H1 (cell line): ENCODE results near the gene LSM4. TPM values are rescaled to one million over a fixed set of nuclear protein-coding genes. Genes with fewer than 3 reads are reported as not detected.

Source experiments
- CTCF ChIA-PET: fragments of 300-600 bp; sonication (Branson Sonifier 250); formaldehyde crosslinking; loops from one replicate; lab custom pipeline; 2021; ENCODE audit not compliant: partially characterized antibody; lab: Charles Lee
- POLR2A ChIA-PET: fragments of 300-600 bp; sonication (Branson Sonifier 250); formaldehyde crosslinking; loops from one replicate; lab custom pipeline; 2021; ENCODE audit warnings: inconsistent platforms; ENCODE audit not compliant: partially characterized antibody; lab: Charles Lee
- DNase-seq, 2 experiments: peaks; one replicate each; pipeline versions ENCODE4 v3.0.0 to v3.0.0-alpha.2; 2010 to 2022; ENCODE audit warnings: low spot score in 2 of 2, low read depth in 1 of 2, mixed read lengths in 1 of 2
- FAIRE-seq: peaks from 2 replicates; lab custom pipeline; 2011; peaks lifted over from hg19 to GRCh38; lab: Jason Lieb, UNC
- H2AFZ ChIP-seq: 2 replicates; pipeline ENCODE4 v1.8.1; 2012; ENCODE audit warnings: low read length, inconsistent platforms
- H2AK5ac ChIP-seq: 2 replicates; pipeline ENCODE4 v1.6.1; 2013; ENCODE audit warnings: low read depth, low read length
- H2BK120ac ChIP-seq: replicated peaks from 2 replicates; pipeline ENCODE3; 2013; ENCODE audit warnings: low read depth, low read length, inconsistent platforms
- H2BK12ac ChIP-seq: 2 replicates; pipeline ENCODE4 v1.6.1; 2013; ENCODE audit warnings: low read depth, low read length
- H2BK15ac ChIP-seq: 2 replicates; pipeline ENCODE4 v1.6.1; 2013; ENCODE audit warnings: low read length
- H2BK20ac ChIP-seq: 2 replicates; pipeline ENCODE4 v1.6.1; 2013; ENCODE audit warnings: low read length
- H2BK5ac ChIP-seq: 2 replicates; pipeline ENCODE4 v1.6.1; 2013; ENCODE audit warnings: low read depth, low read length
- H3K14ac ChIP-seq: 2 replicates; pipeline ENCODE4 v1.6.1; 2013; ENCODE audit warnings: inconsistent platforms; ENCODE audit not compliant: insufficient read length
- H3K18ac ChIP-seq: 2 replicates; pipeline ENCODE4 v1.6.1; 2013; ENCODE audit warnings: low read length; ENCODE audit errors: extremely low read depth
- H3K23ac ChIP-seq: 2 replicates; pipeline ENCODE4 v1.6.1; 2013; ENCODE audit warnings: inconsistent platforms; ENCODE audit not compliant: insufficient read length
- H3K23me2 ChIP-seq: 2 replicates; pipeline ENCODE4 v1.6.1; 2013; ENCODE audit warnings: low read depth, low read length
- H3K27ac ChIP-seq: 2 replicates; pipeline ENCODE4 v1.6.1; 2011; ENCODE audit warnings: low read depth, low read length, inconsistent platforms
- H3K27me3 ChIP-seq, 4 experiments: replicated peaks in 1 of 4; 1 replicate in 1 of 4; 2 replicates in 3 of 4; pipeline versions ENCODE4 v1.6.1 to v1.8.1; 2011 to 2013; ENCODE audit warnings: low read length in 3 of 4, mild to moderate bottlenecking in 3 of 4, inconsistent platforms in 2 of 4, mixed read lengths in 2 of 4, moderate library complexity in 1 of 4; ENCODE audit not compliant: control insufficient read depth in 3 of 4, insufficient read depth in 3 of 4; ENCODE audit errors: extremely low read depth in 1 of 4
- H3K36me3 ChIP-seq, 4 experiments: 2 replicates each; pipeline versions ENCODE4 v1.6.1 to v1.8.1; 2011 to 2013; ENCODE audit warnings: mild to moderate bottlenecking in 4 of 4, low read length in 3 of 4, moderate library complexity in 2 of 4, control low read depth in 1 of 4, inconsistent platforms in 1 of 4; ENCODE audit not compliant: insufficient read depth in 4 of 4, control insufficient read depth in 2 of 4
- H3K4ac ChIP-seq: replicated peaks from 2 replicates; pipeline ENCODE3; 2013; ENCODE audit warnings: low read length, low read depth, mixed read lengths, inconsistent platforms; ENCODE audit not compliant: insufficient read length
- H3K4me1 ChIP-seq, 4 experiments: replicated peaks in 1 of 4; 1 replicate in 1 of 4; 2 replicates in 3 of 4; pipeline versions ENCODE4 v1.6.1 to v1.8.1; 2011 to 2013; ENCODE audit warnings: low read length in 3 of 4, inconsistent platforms in 2 of 4, mixed read lengths in 1 of 4; ENCODE audit not compliant: insufficient read depth in 4 of 4, control insufficient read depth in 3 of 4
- H3K4me2 ChIP-seq, 2 experiments: 2 replicates each; pipeline versions ENCODE4 v1.6.1 to v1.8.1; 2011 to 2013; ENCODE audit warnings: low read depth in 2 of 2, low read length in 2 of 2, control low read depth in 1 of 2, inconsistent platforms in 1 of 2, mild to moderate bottlenecking in 1 of 2; ENCODE audit not compliant: insufficient read depth in 1 of 2
- H3K4me3 ChIP-seq, 4 experiments: fragments of 200-600, 300-600 bp in 1 of 4; sonication (generic), shearing (Covaris generic), sonication (Bioruptor Twin) in 1 of 4; 2 replicates each; pipeline versions ENCODE4 v1.5.1 to v1.8.1; 2011 to 2016; ENCODE audit warnings: low read length in 4 of 4, low read depth in 3 of 4, control low read depth in 2 of 4, inconsistent platforms in 2 of 4, mild to moderate bottlenecking in 2 of 4, mixed read lengths in 1 of 4, moderate library complexity in 1 of 4; ENCODE audit not compliant: insufficient read depth in 2 of 4; ENCODE audit errors: extremely low read depth in 1 of 4
- H3K56ac ChIP-seq: replicated peaks from 2 replicates; pipeline ENCODE3; 2013; ENCODE audit warnings: low read depth, mild to moderate bottlenecking, mixed read lengths, low read length, inconsistent platforms; ENCODE audit not compliant: insufficient read length
- H3K79me1 ChIP-seq: 2 replicates; pipeline ENCODE4 v1.6.1; 2013; ENCODE audit warnings: low read depth, low read length, control low read depth
- H3K79me2 ChIP-seq, 2 experiments: 2 replicates each; pipeline versions ENCODE4 v1.6.1 to v1.8.1; 2012 to 2013; ENCODE audit warnings: low read length in 2 of 2, mild to moderate bottlenecking in 2 of 2, inconsistent platforms in 1 of 2; ENCODE audit not compliant: insufficient read depth in 2 of 2, control insufficient read depth in 1 of 2
- H3K9ac ChIP-seq, 4 experiments: replicated peaks in 1 of 4; 1 replicate in 1 of 4; 2 replicates in 3 of 4; pipeline versions ENCODE4 v1.6.1 to v1.8.1; 2011 to 2013; ENCODE audit warnings: low read depth in 3 of 4, low read length in 3 of 4, control low read depth in 2 of 4, mild to moderate bottlenecking in 2 of 4, moderate library complexity in 2 of 4, inconsistent platforms in 1 of 4; ENCODE audit errors: extremely low read depth in 1 of 4
- H3K9me3 ChIP-seq, 2 experiments: 2 replicates each; pipeline versions ENCODE4 v1.6.1 to v1.8.1; 2012 to 2013; ENCODE audit warnings: mild to moderate bottlenecking in 2 of 2, moderate library complexity in 2 of 2, control low read depth in 1 of 2, inconsistent platforms in 1 of 2, low read depth in 1 of 2, low read length in 1 of 2, mixed read lengths in 1 of 2; ENCODE audit not compliant: insufficient read depth in 2 of 2
- H4K20me1 ChIP-seq, 2 experiments: replicated peaks in 1 of 2; 2 replicates each; pipeline versions ENCODE3 to v1.8.1; 2011 to 2013; ENCODE audit warnings: inconsistent platforms in 2 of 2, low read length in 2 of 2, mild to moderate bottlenecking in 1 of 2; ENCODE audit not compliant: insufficient read depth in 2 of 2, control insufficient read depth in 1 of 2
- H4K5ac ChIP-seq: 2 replicates; pipeline ENCODE4 v1.6.1; 2013; ENCODE audit warnings: low read length, low read depth, mixed read lengths, inconsistent platforms; ENCODE audit not compliant: insufficient read length
- H4K8ac ChIP-seq: 2 replicates; pipeline ENCODE4 v1.8.0; 2013; ENCODE audit warnings: mild to moderate bottlenecking, moderate library complexity, low read length, inconsistent platforms; ENCODE audit not compliant: insufficient read depth; ENCODE audit errors: extremely low read depth
- H4K91ac ChIP-seq: replicated peaks from 2 replicates; pipeline ENCODE3; 2013; ENCODE audit warnings: low read length, mixed read lengths, inconsistent platforms; ENCODE audit not compliant: insufficient read length
- ASH2L ChIP-seq: fragments of 200-600, 300-600 bp; sonication (generic); IDR thresholded peaks from one replicate; pipeline ENCODE4 v1.7.1; 2017; ENCODE audit warnings: low read length
- EGR1 ChIP-seq: IDR thresholded peaks from 2 replicates; pipeline ENCODE4 v1.6.1; 2011; ENCODE audit warnings: low read depth, low read length, borderline replicate concordance
- EZH2 ChIP-seq: fragments of 200-600 bp; sonication (generic); IDR thresholded peaks from 2 replicates; pipeline ENCODE4 v1.7.1; 2012; ENCODE audit warnings: low read depth, mild to moderate bottlenecking, moderate library complexity, low read length, inconsistent platforms; ENCODE audit not compliant: severe bottlenecking
- JUN ChIP-seq: IDR thresholded peaks from 2 replicates; pipeline ENCODE4 v1.6.1; 2011; ENCODE audit warnings: low read depth, mild to moderate bottlenecking, improper control_type of control experiment, low read length
- SIN3A ChIP-seq, 2 experiments: IDR thresholded peaks in 1 of 2; conservative IDR thresholded peaks in 1 of 2; 2 replicates each; pipeline ENCODE4 v1.6.1; 2011 to 2012; ENCODE audit warnings: low read length in 2 of 2, improper control_type of control experiment in 1 of 2, low read depth in 1 of 2, mild to moderate bottlenecking in 1 of 2
- SP2 ChIP-seq: IDR thresholded peaks from 2 replicates; pipeline ENCODE4 v1.6.1; 2012; ENCODE audit warnings: mild to moderate bottlenecking, low read length, inconsistent platforms
- SUZ12 ChIP-seq: fragments of 200-600 bp; sonication (generic); IDR thresholded peaks from 2 replicates; pipeline ENCODE4 v1.6.1; 2012; ENCODE audit warnings: mild to moderate bottlenecking, inconsistent platforms, low read length, moderate library complexity, mixed read lengths
- TAF7 ChIP-seq: optimal IDR thresholded peaks from 2 replicates; pipeline ENCODE3; 2011; ENCODE audit warnings: low read depth, mild to moderate bottlenecking, inconsistent platforms, low read length, moderate library complexity, borderline replicate concordance
- YY1 ChIP-seq: IDR thresholded peaks from 2 replicates; pipeline ENCODE4 v1.6.1; 2011; ENCODE audit warnings: low read depth, mild to moderate bottlenecking, low read length
- WGBS, 2 experiments: shearing (Covaris generic) in 1 of 2; methylation state at CpG; one replicate each; pipeline versions ENCODE4 v1.1.6 to v1.1.7; 2013 to 2015; ENCODE audit warnings: low lambda C conversion rate in 2 of 2, mixed read lengths in 2 of 2, inconsistent platforms in 1 of 2, low coverage in 1 of 2, missing lambda C conversion rate in 1 of 2; ENCODE audit not compliant: insufficient replicate concordance in 2 of 2, insufficient coverage in 1 of 2, insufficient read length in 1 of 2; ENCODE audit errors: extremely low coverage in 1 of 2, missing lambda C conversion rate in 1 of 2; 5-methylcytosine and 5-hydroxymethylcytosine counted together
- polyA plus RNA-seq, 7 experiments: library from polyadenylated mRNA; depleted of rRNA in 3 of 7; stranded (reverse) in 5 of 7; unstranded in 2 of 7; fragments of >200 nt in 5 of 7; fragments of 200-250 nt in 2 of 7; gene quantifications; 1 replicate in 5 of 7; 2 replicates in 1 of 7; 4 replicates in 1 of 7; pipeline versions ENCODE4 v1.2.1 to v1.2.3, GENCODE V29; 2011 to 2013; ENCODE audit warnings: missing spikeins in 2 of 7, mixed read lengths in 2 of 7
- total RNA-seq: library from RNA; stranded (reverse); fragmentation: NEBNext Ultra II Directional; extraction: Animal tissue kit (Norgen Biotek cat#: 25700); gene quantifications from 2 replicates; pipeline ENCODE4 v1.2.1, GENCODE V29; 2021
- TF ChIP-seq, protein P1 (sequence below): IDR thresholded peaks from 2 replicates; pipeline ENCODE4 v1.6.1; 2012; ENCODE audit warnings: inconsistent platforms

Gene LSM4
- total and polyA plus RNA-seq, 2 of the 8 experiments (the other 6 are each of a cell fraction or from before 2014, with no cell fraction given) = 302 to 319 TPM

DNA sequence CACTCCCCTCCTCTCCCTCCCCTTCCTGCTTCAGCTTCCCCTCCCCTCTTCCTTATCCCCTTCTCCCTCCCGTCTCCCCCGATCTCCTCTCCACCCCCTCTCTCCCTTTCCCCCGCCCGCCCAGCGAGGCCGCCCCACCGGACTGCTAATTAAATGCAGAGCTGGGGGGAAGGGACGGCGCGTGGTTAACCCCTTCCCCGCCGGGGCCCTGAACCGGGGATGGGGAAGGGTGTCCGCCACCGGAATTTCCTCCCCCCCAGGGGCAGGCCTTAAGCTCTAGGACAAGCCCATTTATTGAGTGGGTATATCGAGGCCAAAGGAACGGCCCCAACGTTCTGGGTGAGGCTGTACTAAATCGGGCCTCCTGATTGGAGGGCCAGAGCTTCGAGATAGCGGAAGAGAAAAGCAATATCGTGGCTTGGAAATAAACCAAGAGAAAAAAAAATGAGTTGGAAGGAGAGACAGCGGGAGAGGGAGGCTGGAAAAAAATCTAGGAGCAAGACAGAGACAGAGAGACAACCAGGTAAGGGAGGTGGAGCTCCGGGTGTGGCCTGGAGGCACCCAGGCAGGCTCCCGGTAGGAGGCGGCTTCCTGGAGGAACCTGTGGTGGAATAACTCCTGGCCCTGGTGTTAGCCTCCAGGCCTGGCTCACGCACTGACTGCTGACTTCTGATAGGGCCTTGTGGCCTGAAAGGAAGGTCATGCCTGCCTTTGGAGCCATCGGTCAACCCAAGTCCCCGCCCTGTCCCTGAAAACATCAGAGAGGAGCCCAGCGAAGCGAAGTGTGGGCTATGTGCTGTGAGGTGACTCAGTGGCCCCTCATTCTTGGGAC is 29.9 kb downstream of the LSM4 start:
- 7% methylated on average over 23 of the region's 31 CpGs; no CpG with 5 or more reads in 1 of the 2 experiments for WGBS, 2 experiments
- no peak overlapping the region for H3K23ac ChIP-seq
- H3K56ac ChIP-seq = peak overlapping the region; percentile 47
- peak overlapping the region; percentile 90; the same call in 1 of the 2 replicates for H4K8ac ChIP-seq
- peaks cover 24% of the 10 kb centered on the region for H3K23me2 ChIP-seq
- H4K20me1 ChIP-seq = peaks cover 0 to 8% of the 10 kb centered on the region in 2 experiments
- no peaks in the 10 kb centered on the region for H3K79me2 ChIP-seq
- peaks cover 4 to 31% (median 26%) of the 10 kb centered on the region in 4 experiments for H3K4me1 ChIP-seq
- ChIA-PET CTCF (interaction anchor here (0.6 to 3.5 kb wide), 13 partner anchors 9 to 117 kb away, joined by 3 to 52 read pairs (median 4); partner anchors contain the start of genes IQCN and JUND), POLR2A (interaction anchor here (0.7 to 6.2 kb wide), 28 partner anchors 8 to 139 kb away, joined by 3 to 237 read pairs (median 4); partner anchors contain the start of genes IQCN, JUND, LSM4 and SSBP4)
- peak overlapping the region; percentile 72; the same call in 1 of the 2 replicates for H2BK12ac ChIP-seq
- H3K27me3 ChIP-seq = no peaks in the 10 kb centered on the region
- peak overlapping the region; percentile 72 for H3K18ac ChIP-seq
- H2BK120ac ChIP-seq = peak overlapping the region; percentile 24
- H2BK15ac ChIP-seq = peak overlapping the region; percentile 53
- no peak overlapping the region for H2AFZ ChIP-seq
- no peaks in the 10 kb centered on the region for H3K9me3 ChIP-seq
- peak overlapping the region; percentile 84 for H4K91ac ChIP-seq
- peak overlapping the region in 1 of 4 experiments; percentile 62; a peak in 2 of 7 replicates for H3K9ac ChIP-seq
- H2AK5ac ChIP-seq = peak overlapping the region; percentile 1; the same call in 1 of the 2 replicates
- peak overlapping the region; percentile 65 for H3K4ac ChIP-seq
- peak overlapping the region; percentile 81; the same call in 1 of the 2 replicates for H3K27ac ChIP-seq
- H2BK5ac ChIP-seq = peak overlapping the region; percentile 97
- no peaks in the 10 kb centered on the region; a peak in 1 of 8 replicates for H3K36me3 ChIP-seq
- DNase-seq (peak; percentile 79 to 94), FAIRE-seq (no peak)
- H3K4me2 ChIP-seq = peak overlapping the region; percentile 75 to 84
- H3K14ac ChIP-seq = no peak overlapping the region
- H4K5ac ChIP-seq = peak overlapping the region; percentile 69
- H3K79me1 ChIP-seq = no peaks in the 10 kb centered on the region
- peak overlapping the region; percentile 72; the same call in 1 of the 2 replicates for H2BK20ac ChIP-seq
- H3K4me3 ChIP-seq = peak overlapping the region; percentile 55 to 75 (median 66)
- no peak for TF ChIP-seq YY1
- no peak; a peak in 2 of 4 replicates for TF ChIP-seq SIN3A (conservative IDR thresholded peaks at IDR 0.05 in 1 of 2, IDR thresholded peaks at IDR 0.05 in 1 of 2; ENCODE audit: low read depth in 1 of 2, low read length in 2 of 2)
- TF ChIP-seq, protein P1, sequence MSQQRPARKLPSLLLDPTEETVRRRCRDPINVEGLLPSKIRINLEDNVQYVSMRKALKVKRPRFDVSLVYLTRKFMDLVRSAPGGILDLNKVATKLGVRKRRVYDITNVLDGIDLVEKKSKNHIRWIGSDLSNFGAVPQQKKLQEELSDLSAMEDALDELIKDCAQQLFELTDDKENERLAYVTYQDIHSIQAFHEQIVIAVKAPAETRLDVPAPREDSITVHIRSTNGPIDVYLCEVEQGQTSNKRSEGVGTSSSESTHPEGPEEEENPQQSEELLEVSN = no peak
- no peak for TF ChIP-seq EZH2
- TF ChIP-seq JUN = no peak
- TF ChIP-seq ASH2L = peak; percentile 59
- peak; percentile 86 for TF ChIP-seq EGR1
- no peak for TF ChIP-seq SUZ12
- no peak for TF ChIP-seq SP2
- no peak for TF ChIP-seq TAF7
